ENCODE results near the gene TLK2.
A peak's percentile ranks its signal among the peaks of the same experiment; 100 is the strongest.
"Not testable (repeated sequence)": the region's sequence is repeated elsewhere in the genome, so short reads cannot be mapped to it uniquely, and the experiment has no call there.

Gene TLK2

GRCh38 chr17:62560971-62561370 is 82.3 kb downstream of the TLK2 start:
- DNase-seq (ENCODE audit: low spot score) = not testable (repeated sequence)

- DNase-seq (ENCODE audit: low spot score) = no peak
Measured at GRCh38 chr17:62562656-62563055, 84.0 kb downstream of the TLK2 start.

- DNase-seq (ENCODE audit: low spot score) = no peak
Measured at GRCh38 chr17:62565817-62566216, 87.2 kb downstream of the TLK2 start.

- no peak for DNase-seq (ENCODE audit: low spot score)
Measured at GRCh38 chr17:62566996-62567578, 88.5 kb downstream of the TLK2 start.

- DNase-seq (ENCODE audit: low spot score) = no peak
Measured at GRCh38 chr17:62572488-62572887, 93.9 kb downstream of the TLK2 start.

- DNase-seq (ENCODE audit: low spot score) = no peak
Measured at GRCh38 chr17:62572888-62573401, 94.3 kb downstream of the TLK2 start.

GRCh38 chr17:62573480-62574117 is 95.0 kb downstream of the TLK2 start:
- DNase-seq (ENCODE audit: low spot score) = no peak

GRCh38 chr17:62576382-62576781 is 97.8 kb downstream of the TLK2 start:
- no peak for DNase-seq (ENCODE audit: low spot score)

GRCh38 chr17:62578757-62579487 is 100.3 kb downstream of the TLK2 start:
- no peak for DNase-seq (ENCODE audit: low spot score)

GRCh38 chr17:62580947-62581346 is 102.3 kb downstream of the TLK2 start:
- DNase-seq (ENCODE audit: low spot score) = no peak

- no peak for DNase-seq (ENCODE audit: low spot score)
Measured at GRCh38 chr17:62581764-62582163, 103.1 kb downstream of the TLK2 start.

GRCh38 chr17:62587554-62587953 is 108.9 kb downstream of the TLK2 start:
- no peak for DNase-seq (ENCODE audit: low spot score)

- DNase-seq (ENCODE audit: low spot score) = no peak
Measured at GRCh38 chr17:62588109-62588508, 109.5 kb downstream of the TLK2 start.

GRCh38 chr17:62591333-62591732 is 112.7 kb downstream of the TLK2 start:
- DNase-seq (ENCODE audit: low spot score) = no peak

- DNase-seq (ENCODE audit: low spot score) = not testable (repeated sequence)
Measured at GRCh38 chr17:62591822-62592221, 113.2 kb downstream of the TLK2 start.

- no peak for DNase-seq (ENCODE audit: low spot score)
Measured at GRCh38 chr17:62592341-62593099, 113.9 kb downstream of the TLK2 start.

GRCh38 chr17:62595484-62595883 is 116.9 kb downstream of the TLK2 start:
- no peak for DNase-seq (ENCODE audit: low spot score)

- DNase-seq (ENCODE audit: low spot score) = no peak
Measured at GRCh38 chr17:62596662-62597061, 118.0 kb downstream of the TLK2 start.

- no peak for DNase-seq (ENCODE audit: low spot score)
Measured at GRCh38 chr17:62597150-62597549, 118.5 kb downstream of the TLK2 start.

GRCh38 chr17:62597920-62598319 is 119.3 kb downstream of the TLK2 start:
- no peak for DNase-seq (ENCODE audit: low spot score)

GRCh38 chr17:62599964-62600657 is 121.5 kb downstream of the TLK2 start:
- peak; percentile 20 for DNase-seq (ENCODE audit: low spot score)

GRCh38 chr17:62600805-62601204 is 122.2 kb downstream of the TLK2 start:
- no peak for DNase-seq (ENCODE audit: low spot score)
